ENCODE data around the gene YES1. TPM values are rescaled to one million over a fixed set of nuclear protein-coding genes. Genes with fewer than 3 reads are reported as not detected.

The YES1 gene
- total and polyA plus RNA-seq, 2 of the 8 experiments (the other 6 are each of a cell fraction or from before 2014, with no cell fraction given), result 14.8 to 94.3 TPM

DNA sequence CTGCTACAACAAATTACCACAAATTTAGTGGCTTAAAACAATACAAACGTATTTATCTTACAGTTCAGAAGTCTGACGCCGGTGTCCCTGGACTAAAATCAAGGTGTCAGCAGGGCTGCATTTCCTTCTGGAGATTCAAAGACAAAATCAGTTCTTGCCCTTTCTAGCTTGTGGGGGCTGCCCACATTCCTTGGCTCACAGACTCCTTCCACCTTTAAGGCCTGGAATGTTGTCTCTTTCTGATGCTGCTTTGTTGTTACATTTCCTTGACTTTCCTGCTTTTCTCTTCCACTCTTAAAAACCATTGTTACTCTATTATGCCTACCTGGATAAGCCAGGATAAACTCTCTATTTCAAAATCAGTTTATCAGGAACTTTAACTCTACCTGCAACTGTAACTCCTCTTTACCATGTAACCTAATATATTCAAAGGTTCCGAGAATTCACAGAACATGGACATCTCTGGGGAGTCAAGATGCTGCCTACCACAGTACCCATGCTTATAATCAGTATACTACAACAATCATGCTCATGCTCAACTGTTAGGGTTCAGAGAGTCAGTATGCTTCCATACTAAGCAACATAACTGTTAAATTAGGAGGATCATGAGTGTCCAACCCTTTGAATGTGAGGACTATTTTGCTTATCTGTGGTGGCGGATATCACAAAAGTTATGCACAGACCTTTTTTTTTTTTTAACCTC is 27.4 kb downstream of the YES1 start:
- H4K5ac ChIP-seq (ENCODE audit: insufficient read length, low read depth, low read length), result no peak overlapping the region
- no peak overlapping the region for H3K4ac ChIP-seq (replicated peaks; ENCODE audit: insufficient read length, low read depth, low read length)
- peaks cover 0 to 2% of the 10 kb centered on the region in 2 experiments for H4K20me1 ChIP-seq (replicated peaks in 1 of 2; ENCODE audit: control insufficient read depth in 1 of 2, insufficient read depth in 2 of 2, low read length in 2 of 2)
- FAIRE-seq, result no peak
- H4K91ac ChIP-seq (replicated peaks; ENCODE audit: insufficient read length, low read length), result no peak overlapping the region
- H2AFZ ChIP-seq (ENCODE audit: low read length), result no peak overlapping the region
- no peak overlapping the region for H3K4me2 ChIP-seq (ENCODE audit: insufficient read depth in 1 of 2, low read depth in 2 of 2, low read length in 2 of 2)
- DNase-seq (ENCODE audit: low read depth in 1 of 2, low spot score in 2 of 2), result no peak
- peaks cover 4% of the 10 kb centered on the region for H3K79me1 ChIP-seq (ENCODE audit: low read depth, low read length)
- H2BK20ac ChIP-seq (ENCODE audit: low read length), result no peak overlapping the region
- TF ChIP-seq TEAD4 (IDR thresholded peaks at IDR 0.05; ENCODE audit: low read depth, low read length) (peak; percentile 83), GTF2F1 (IDR thresholded peaks at IDR 0.05; ENCODE audit: borderline replicate concordance, low read depth, low read length) (no peak)
- no peaks in the 10 kb centered on the region; a peak in 2 of 7 replicates for H3K4me1 ChIP-seq (replicated peaks in 1 of 4; ENCODE audit: control insufficient read depth in 3 of 4, insufficient read depth in 4 of 4, low read length in 3 of 4)
- no peak overlapping the region for H2BK12ac ChIP-seq (ENCODE audit: low read depth, low read length)
- H3K4me3 ChIP-seq (ENCODE audit: extremely low read depth in 1 of 4, insufficient read depth in 2 of 4, low read depth in 3 of 4, low read length in 4 of 4), result no peak overlapping the region
- H2BK120ac ChIP-seq (replicated peaks; ENCODE audit: low read depth, low read length), result no peak overlapping the region
- H3K36me3 ChIP-seq (ENCODE audit: control insufficient read depth in 2 of 4, insufficient read depth in 4 of 4, low read length in 3 of 4), result no peaks in the 10 kb centered on the region; a peak in 1 of 8 replicates
- H2AK5ac ChIP-seq (ENCODE audit: low read depth, low read length), result no peak overlapping the region
- H3K9ac ChIP-seq (replicated peaks in 1 of 4; ENCODE audit: extremely low read depth in 1 of 4, low read depth in 3 of 4, low read length in 3 of 4), result no peak overlapping the region
- POLR2A ChIA-PET (ENCODE audit: partially characterized antibody), result no interaction called here
- H3K27me3 ChIP-seq (replicated peaks in 1 of 4; ENCODE audit: control insufficient read depth in 3 of 4, extremely low read depth in 1 of 4, insufficient read depth in 3 of 4, low read length in 3 of 4), result no peaks in the 10 kb centered on the region
- no peak overlapping the region for H4K8ac ChIP-seq (ENCODE audit: extremely low read depth, insufficient read depth, low read length)
- no peak overlapping the region for H3K23ac ChIP-seq (ENCODE audit: insufficient read length)
- H3K18ac ChIP-seq (ENCODE audit: extremely low read depth, low read length), result no peak overlapping the region
- H3K56ac ChIP-seq (replicated peaks; ENCODE audit: insufficient read length, low read depth, low read length), result no peak overlapping the region
- H2BK15ac ChIP-seq (ENCODE audit: low read length), result no peak overlapping the region
- H3K79me2 ChIP-seq (ENCODE audit: control insufficient read depth in 1 of 2, insufficient read depth in 2 of 2, low read length in 2 of 2), result peaks cover 5 to 91% of the 10 kb centered on the region in 2 experiments; a peak in 3 of 4 replicates
- CTCF ChIA-PET (ENCODE audit: partially characterized antibody), result interaction anchor here (1.4 to 1.5 kb wide), 2 partner anchors 30 to 72 kb away, joined by 3 to 4 read pairs; partner anchors contain the start of gene ENOSF1
- H3K27ac ChIP-seq (ENCODE audit: low read depth, low read length), result no peak overlapping the region
- no peaks in the 10 kb centered on the region for H3K9me3 ChIP-seq (ENCODE audit: insufficient read depth in 2 of 2, low read depth in 1 of 2, low read length in 1 of 2)
- H3K23me2 ChIP-seq (ENCODE audit: low read depth, low read length), result no peaks in the 10 kb centered on the region; the same call in 1 of the 2 replicates
- WGBS, 2 experiments (ENCODE audit: extremely low coverage in 1 of 2, insufficient coverage in 1 of 2, insufficient read length in 1 of 2, insufficient replicate concordance in 2 of 2, low coverage in 1 of 2, low lambda C conversion rate in 2 of 2, missing lambda C conversion rate in 1 of 2), result 80% methylated on average over 5 of the region's 5 CpGs; no CpG with 5 or more reads in 1 of the 2 experiments
- H2BK5ac ChIP-seq (ENCODE audit: low read depth, low read length), result no peak overlapping the region
- no peak overlapping the region for H3K14ac ChIP-seq (ENCODE audit: insufficient read length)
